ENCODE results near the gene SLC6A6. TPM values are rescaled to one million over a fixed set of nuclear protein-coding genes. Genes with fewer than 3 reads are reported as not detected.

SLC6A6 gene
- total RNA-seq, 4 donors from 2014 or later: 14.4 to 35.7 (median 17.0) TPM

- H3K4me1 ChIP-seq: peaks cover 0 to 6% (median 6%) of the 10 kb centered on the region in 3 donors
- no peak overlapping the region for H3K4me3 ChIP-seq
- H3K27me3 ChIP-seq: no peaks in the 10 kb centered on the region
- no peak for DNase-seq
- H3K27ac ChIP-seq: no peak overlapping the region
- TF ChIP-seq CTCF (IDR thresholded peaks at IDR 0.05): peak; percentile 85 to 93 (median 91)
- TF ChIP-seq POLR2A (IDR thresholded peaks at IDR 0.05): no peak
- peaks cover 0 to 81% (median 0%) of the 10 kb centered on the region in 3 donors for H3K36me3 ChIP-seq
- intact Hi-C loops (cut with DNase I): loop anchor here (5.0 kb wide), 1 partner anchor 266 kb away; no protein-coding TSS in a partner anchor
- no peaks in the 10 kb centered on the region for H3K9me3 ChIP-seq
- WGBS, 2 donors: 47 to 53% methylated on average over 12 to 15 of the region's 15 CpGs
Measured at GRCh38 chr3:14467814-14468620, 65.6 kb downstream of the SLC6A6 start.

GRCh38 chr3:14468621-14468981 lies 66.2 kb downstream of the SLC6A6 start:
- Histone ChIP-seq H3K27me3 (no peaks in the 10 kb centered on the region), H3K4me1 (peaks cover 0 to 10% (median 10%) of the 10 kb centered on the region in 3 donors), H3K4me3 (no peak overlapping the region), H3K27ac (no peak overlapping the region), H3K9me3 (no peaks in the 10 kb centered on the region), H3K36me3 (peaks cover 0 to 81% (median 0%) of the 10 kb centered on the region in 3 donors)
- intact Hi-C loops (cut with DNase I): loop anchor here (5.0 kb wide), 1 partner anchor 266 kb away; no protein-coding TSS in a partner anchor
- no peak for DNase-seq
- 84 to 86% methylated on average over 8 to 10 of the region's 13 CpGs for WGBS, 2 donors
- no peak for TF ChIP-seq POLR2A (IDR thresholded peaks at IDR 0.05)
- no peak for TF ChIP-seq CTCF (IDR thresholded peaks at IDR 0.05)

GRCh38 chr3:14470461-14470860 lies 68.1 kb downstream of the SLC6A6 start:
- peaks cover 0 to 80% (median 0%) of the 10 kb centered on the region in 3 donors for H3K36me3 ChIP-seq
- DNase-seq: no peak
- 83 to 86% methylated on average over 12 of the region's 12 CpGs for WGBS, 2 donors
- no peak overlapping the region for H3K4me3 ChIP-seq
- no peaks in the 10 kb centered on the region for H3K9me3 ChIP-seq
- no peaks in the 10 kb centered on the region for H3K27me3 ChIP-seq
- intact Hi-C loops (cut with DNase I): no loop called here
- H3K27ac ChIP-seq: no peak overlapping the region
- peaks cover 0 to 22% (median 14%) of the 10 kb centered on the region in 3 donors for H3K4me1 ChIP-seq
- no peak for TF ChIP-seq CTCF (IDR thresholded peaks at IDR 0.05)
- no peak for TF ChIP-seq POLR2A (IDR thresholded peaks at IDR 0.05)

GRCh38 chr3:14471016-14471415 lies 68.6 kb downstream of the SLC6A6 start:
- peaks cover 0 to 80% (median 0%) of the 10 kb centered on the region in 3 donors for H3K36me3 ChIP-seq
- no peaks in the 10 kb centered on the region for H3K27me3 ChIP-seq
- no peak overlapping the region for H3K27ac ChIP-seq
- DNase-seq: no peak
- H3K9me3 ChIP-seq: no peaks in the 10 kb centered on the region
- intact Hi-C loops (cut with DNase I): no loop called here
- no peak for TF ChIP-seq POLR2A (IDR thresholded peaks at IDR 0.05)
- TF ChIP-seq CTCF (IDR thresholded peaks at IDR 0.05): no peak
- peaks cover 0 to 22% (median 14%) of the 10 kb centered on the region in 3 donors for H3K4me1 ChIP-seq
- no peak overlapping the region for H3K4me3 ChIP-seq
- 88 to 90% methylated on average over 5 of the region's 5 CpGs for WGBS, 2 donors

- no peak overlapping the region for H3K4me3 ChIP-seq
- intact Hi-C loops (cut with DNase I): no loop called here
- H3K27ac ChIP-seq: peak overlapping the region in 1 of 4 donors; percentile 73
- peaks cover 0 to 79% (median 0%) of the 10 kb centered on the region in 3 donors for H3K36me3 ChIP-seq
- DNase-seq: no peak
- TF ChIP-seq CTCF (IDR thresholded peaks at IDR 0.05) (no peak), POLR2A (IDR thresholded peaks at IDR 0.05) (no peak)
- no peaks in the 10 kb centered on the region for H3K9me3 ChIP-seq
- WGBS, 2 donors: 90% methylated on average over 10 of the region's 10 CpGs
- peaks cover 0 to 22% (median 14%) of the 10 kb centered on the region in 3 donors for H3K4me1 ChIP-seq
- H3K27me3 ChIP-seq: no peaks in the 10 kb centered on the region
Measured at GRCh38 chr3:14471690-14472089, 69.3 kb downstream of the SLC6A6 start.

Data from esophagus squamous epithelium (tissue), 5 donors.